CD4-positive, alpha-beta T cell treated with Interleukin-17A for 4 hours (primary cell): ENCODE results near the gene TTYH2.

Experiments
- DNase-seq: peaks from one replicate; pipeline ENCODE4 v3.0.0-alpha.2; 2020; ENCODE audit warnings: mixed read lengths

The TTYH2 gene

DNA sequence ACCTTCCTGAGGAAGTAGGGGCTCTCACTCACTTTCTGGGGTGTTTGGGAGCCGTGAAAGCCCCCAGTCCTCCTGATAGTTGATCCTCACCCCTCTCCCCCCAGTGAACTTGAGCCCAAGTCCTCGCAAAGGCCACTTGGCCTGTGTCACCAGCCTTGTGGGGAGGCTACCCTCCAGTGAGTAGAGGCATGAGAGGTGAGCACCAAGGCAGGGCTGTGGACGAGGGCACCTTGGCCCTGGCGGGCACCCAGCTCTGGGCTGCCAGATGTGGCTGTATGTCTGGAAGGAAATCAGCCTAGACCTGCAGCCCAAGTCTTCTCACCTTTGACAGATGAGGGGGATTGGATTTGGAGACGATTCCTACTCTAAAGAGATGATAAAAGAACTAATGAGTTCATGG, 3.1 kb downstream of the TTYH2 start:
- DNase-seq = no peak

DNA sequence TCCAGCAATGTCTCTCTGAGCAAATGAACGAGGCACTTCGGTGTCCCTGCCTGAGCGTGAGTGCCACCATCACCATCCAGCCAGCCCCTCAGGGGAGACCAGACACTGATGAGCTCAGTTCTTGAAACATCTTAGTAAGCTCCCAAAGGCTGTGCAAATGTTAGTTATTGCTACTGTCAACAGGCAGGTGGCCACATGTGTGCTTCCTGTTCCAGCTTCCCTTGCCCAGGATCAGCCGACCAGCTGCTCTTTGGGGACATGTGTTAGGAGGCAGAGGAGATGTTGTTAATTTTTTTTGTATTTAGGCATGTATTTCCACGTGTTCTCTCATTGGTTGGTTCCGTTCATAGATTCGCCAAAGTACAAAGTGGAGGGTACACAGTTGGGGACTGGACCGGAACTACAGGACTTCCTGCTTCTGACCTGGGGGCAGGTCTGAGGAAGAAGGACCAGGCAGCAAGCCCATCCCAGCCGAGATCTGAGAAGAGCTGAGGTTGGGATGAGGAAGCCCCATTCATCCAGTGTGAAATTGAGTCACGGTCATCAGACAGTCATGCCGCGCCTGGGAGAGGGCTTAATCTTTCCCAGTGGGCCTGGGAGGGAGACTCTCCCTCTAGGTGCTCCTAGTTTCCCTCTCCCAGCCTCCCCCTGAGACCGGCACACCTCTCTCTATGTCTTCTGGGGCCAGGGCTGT, 3.8 kb downstream of the TTYH2 start:
- no peak for DNase-seq

DNA sequence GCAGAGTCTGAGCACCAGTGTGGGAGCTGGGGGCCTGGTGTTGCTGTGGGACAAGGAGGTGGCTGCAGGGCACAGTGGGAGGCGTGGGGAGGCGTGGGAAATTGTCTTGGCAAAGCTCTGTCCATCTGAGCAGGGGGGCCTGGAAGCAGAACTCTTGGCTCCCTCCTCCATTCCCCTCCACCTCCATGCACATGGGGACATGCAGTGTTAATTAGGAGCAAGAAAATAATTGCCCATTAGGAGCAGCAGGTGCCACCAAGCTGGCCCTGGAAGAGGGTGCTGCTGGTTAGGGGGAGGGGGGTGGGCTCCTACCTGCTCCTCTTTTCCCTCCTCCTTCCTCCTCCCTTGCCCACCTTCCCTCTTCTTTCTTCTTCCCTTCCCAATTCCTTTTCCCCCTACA, 4.5 kb downstream of the TTYH2 start:
- no peak for DNase-seq

DNA sequence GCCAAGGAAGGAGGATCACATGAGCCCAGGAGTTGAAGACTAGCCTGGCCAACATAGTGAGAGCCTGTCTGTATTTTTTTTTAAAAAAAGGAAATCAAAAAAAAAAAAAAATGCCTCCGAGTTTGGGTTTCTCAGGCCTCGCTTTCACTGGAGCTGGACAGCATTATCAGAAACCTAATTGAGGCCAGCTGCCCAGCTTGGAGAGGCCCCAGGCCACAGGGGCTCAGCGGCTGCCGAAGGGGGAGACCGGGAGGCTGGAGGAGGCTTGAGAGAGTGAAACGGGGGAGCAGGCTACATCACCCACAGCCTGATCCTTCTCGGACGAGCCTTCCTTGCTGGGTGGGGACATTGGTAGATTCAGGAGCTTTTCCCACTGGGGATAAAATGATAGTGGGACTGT, 5.1 kb downstream of the TTYH2 start:
- no peak for DNase-seq

DNA sequence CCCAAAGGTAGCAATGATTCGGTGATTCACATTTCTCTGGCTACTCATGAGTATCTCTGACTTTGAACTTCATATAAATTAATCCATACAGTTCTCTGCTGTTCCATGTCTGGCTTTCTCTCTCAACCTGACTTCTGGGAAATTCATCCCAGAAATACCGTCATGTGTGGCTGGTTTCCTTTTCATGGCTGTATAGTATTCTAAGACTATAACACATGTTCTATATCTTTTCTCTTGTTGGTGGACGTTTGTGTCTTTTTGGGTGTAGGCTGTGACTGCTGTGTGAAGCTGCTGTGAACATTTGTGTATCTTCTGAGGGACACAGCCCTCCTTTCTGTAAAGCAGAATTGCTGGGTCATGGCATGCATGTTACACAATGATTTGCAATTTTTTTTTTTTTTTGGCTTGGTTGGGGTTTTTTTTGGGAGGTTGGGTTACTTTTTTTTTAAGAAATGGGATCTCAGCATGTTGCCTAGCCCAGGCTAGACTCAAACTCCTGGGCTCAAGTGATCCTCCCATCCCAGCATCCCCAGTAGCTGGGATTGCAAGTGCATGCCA, 6.3 kb downstream of the TTYH2 start:
- no peak for DNase-seq

DNA sequence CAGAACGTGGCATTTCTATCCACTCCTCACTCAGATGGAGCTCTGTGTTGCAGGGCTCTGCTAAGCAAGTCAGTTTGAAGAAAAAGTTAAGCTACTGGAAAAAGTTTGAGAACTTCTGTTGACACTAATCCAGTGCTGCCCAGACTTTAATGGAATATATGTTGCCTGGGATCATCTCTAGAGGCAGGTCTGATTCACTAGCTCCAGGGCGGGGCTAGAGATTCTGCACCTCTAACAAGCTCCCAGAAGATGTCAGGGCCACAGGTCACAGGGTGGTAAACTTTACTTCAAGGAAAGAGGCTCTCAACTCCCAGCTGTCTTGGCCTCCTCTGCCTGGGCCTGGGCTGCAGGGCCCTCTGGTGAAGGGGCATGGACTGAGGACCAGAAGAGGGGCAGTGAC, 6.8 kb downstream of the TTYH2 start:
- no peak for DNase-seq

DNA sequence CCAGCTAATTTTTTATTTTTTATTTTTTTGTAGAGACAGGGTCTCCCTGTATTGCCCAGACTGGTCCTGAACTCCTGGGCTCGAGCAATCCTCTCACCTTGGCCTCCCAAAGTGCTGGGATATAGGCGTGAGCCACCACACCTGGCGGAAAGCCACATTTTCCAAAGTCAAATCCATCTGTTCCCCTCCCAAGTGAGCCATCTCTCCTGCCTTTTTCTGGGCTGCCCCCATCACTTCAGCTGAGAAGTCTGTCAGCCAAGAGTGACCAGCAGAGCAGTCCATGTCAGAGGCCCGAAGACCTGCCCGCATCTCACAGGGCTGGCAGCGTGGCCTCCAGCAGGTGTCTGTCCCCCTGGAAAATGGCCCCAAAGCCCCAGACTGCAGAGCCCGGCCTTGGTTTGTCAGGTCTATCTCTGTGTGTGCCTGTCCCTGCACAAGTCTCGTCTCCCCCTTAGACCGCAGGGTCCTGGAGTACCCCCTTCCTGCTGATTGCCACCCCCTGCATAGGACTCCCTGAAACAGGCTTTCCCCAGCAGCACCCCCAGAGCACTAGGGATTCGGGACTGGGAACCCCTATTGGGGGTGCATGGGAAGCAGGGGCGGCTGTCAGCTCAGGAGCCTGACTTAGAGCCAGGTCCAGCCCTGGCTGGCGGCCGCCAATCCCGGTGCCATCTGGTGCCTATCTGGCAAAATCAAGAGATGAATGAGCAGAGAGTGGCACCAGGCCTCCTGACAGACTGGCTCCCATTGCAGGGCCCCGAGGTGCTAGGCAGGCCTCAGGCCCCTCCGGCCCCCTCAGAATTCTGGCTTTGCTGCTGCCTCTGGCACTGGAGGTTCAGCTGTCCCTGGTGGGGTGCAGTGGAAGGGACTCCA, 7.8 kb downstream of the TTYH2 start:
- DNase-seq = no peak

DNA sequence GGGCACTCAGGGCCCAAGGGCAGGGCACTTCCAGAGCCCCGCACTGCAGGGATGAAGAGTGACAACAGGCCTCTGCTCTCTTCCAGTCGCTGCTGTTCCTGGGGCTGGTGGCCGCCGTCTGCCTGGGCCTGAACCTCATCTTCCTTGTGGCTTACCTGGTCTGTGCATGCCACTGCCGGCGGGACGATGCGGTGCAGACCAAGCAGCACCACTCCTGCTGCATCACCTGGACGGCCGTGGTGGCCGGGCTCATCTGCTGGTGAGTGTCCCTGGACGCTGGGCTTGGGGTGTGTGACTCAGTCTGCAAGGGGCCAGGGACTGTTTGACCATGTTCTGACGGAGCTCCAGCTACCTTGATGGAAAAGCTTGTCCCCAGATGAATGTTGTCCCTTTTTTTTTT, 9.0 kb downstream of the TTYH2 start:
- no peak for DNase-seq

DNA sequence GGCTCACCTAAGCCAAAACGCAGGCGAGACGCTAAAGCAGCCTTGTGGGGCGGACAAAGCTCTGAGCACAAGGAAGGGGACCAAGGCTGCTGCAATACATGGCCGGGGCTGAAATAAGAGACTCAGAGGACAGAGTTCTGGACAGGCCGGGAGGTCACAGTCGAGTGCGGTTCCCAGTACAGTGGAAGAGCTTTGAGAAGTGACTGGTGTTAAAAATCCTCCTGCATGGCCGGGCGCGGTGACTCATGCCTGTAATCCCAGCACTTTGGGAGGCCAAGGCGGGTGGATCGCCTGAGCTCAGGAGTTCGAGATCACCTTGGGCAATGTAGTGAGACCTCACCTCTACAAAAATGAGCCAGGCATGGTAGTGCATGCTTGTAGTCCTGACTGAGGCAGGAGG, 10.5 kb downstream of the TTYH2 start:
- DNase-seq = no peak

DNA sequence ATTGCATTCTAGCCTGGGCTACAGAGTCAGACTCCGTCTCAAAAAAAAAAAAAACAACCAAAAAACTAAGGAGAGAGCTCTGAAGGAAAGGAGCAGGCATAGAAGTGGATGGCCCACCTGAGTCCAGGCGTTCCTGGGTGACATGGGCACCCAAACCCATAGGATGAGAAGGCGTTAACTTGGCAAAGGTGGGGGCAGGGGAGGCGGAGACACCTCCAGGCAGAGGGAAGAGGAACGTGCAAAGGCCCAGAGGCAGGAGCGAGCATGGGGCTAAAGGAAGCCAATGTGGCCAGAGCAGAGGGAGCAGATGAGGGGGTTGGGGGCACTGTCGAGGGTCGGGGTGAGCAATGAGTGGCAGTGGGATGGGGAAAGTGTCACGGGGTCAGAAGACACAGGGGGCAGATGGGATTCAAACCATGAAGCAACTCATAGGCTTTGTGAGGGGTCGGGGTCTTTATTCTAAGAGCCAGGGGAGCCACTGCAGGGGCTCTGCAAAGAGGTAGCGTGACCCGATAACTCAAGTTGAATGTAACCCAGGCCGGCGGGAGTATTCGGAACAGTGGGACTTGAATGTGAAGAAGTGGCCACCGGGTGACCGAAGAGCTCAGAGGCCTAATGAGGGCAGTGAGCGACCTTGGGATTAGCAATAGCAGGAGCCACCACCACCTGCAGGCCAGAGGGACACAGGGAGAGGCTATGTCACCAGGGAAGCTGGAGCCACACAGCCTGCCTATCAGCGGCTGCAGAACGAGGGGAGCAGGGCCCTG, 11.8 kb downstream of the TTYH2 start:
- no peak for DNase-seq

DNA sequence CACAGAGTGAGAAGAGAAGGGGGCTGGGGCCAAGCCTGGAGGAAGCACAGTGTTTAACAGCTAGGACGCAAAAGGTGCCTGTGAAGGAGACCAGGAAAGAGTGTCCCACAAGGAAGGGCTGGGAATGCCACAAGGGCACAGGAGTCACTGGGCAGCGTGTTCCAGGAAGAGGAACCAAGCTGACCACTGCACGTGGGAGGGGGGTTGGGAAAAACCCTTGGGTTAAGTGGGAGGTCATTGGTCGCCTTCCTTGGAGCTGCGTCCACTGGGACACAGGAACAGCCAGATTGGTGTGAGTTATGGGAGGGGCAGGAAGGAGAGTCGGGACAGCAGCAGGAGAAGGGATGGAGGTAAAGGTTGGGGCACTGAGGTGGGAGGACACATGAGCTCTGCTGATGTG, 12.9 kb downstream of the TTYH2 start:
- DNase-seq = no peak

DNA sequence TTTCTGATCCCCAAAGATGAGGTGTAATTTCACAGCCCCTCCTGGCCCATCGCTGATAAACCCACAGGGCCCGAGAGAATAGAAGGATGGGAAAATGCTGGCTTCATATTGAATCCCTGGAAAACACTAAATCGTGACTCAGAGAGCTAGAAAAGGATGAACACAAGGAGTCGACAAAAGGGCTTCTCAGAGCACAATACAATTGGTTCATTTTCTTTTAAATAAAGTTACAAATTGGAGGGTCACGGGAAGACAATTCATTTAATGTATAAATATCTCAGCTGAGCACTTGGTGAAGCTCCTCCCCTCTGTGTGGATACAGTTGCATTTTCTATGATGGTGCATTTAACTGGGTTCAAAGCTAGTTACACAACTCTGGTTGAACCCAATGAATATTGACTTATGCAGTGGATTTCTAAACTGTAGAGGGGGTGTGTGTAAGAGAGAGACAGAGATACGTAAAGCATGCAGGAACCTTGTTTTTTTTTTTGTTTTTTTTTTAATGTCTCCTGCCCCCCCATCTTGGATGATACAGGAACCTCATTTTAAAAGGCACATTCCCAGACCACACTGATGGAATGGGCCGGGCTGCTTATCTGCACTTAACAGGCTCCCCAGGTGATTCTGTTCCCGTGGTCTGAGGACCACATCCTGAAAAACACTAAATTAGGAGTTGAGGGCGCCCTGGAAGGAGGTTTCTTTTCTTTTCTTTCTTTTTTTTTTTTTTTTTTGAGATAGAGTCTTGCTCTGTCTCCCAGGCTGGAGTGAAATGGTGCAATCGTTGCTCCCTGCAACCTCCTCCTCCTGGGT, 14.1 kb downstream of the TTYH2 start:
- DNase-seq = no peak

DNA sequence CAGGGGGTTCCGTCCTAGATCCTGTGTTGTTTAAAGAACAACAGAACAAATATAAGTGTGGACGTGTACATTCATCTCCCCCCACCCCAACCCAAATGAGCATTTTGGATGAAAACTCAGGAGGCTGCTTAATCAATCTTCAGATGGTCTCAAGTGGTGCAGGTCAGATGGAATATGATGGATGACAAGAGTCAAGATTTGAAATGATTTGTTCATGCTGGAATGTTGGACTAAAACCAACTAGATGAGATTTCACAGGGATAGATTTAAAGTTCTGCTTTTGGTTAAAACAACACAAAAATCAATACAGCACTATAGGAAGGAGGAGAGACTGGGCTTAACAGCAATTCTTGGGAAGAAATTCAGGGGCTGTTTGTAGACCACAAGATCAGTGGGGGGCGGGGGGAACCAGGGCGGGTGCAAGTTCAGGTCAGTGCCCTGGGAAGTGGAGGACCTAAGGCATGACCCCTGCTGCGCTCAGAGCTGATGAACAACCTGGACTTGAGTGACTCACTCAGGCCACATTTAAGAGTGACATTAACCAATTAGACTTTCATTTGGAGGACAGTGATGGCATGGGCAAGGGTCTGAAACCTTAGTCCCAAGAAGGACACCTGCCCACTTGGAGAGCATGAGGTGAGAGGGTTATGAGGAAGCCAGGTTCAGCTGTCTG, 15.1 kb downstream of the TTYH2 start:
- DNase-seq = no peak

DNA sequence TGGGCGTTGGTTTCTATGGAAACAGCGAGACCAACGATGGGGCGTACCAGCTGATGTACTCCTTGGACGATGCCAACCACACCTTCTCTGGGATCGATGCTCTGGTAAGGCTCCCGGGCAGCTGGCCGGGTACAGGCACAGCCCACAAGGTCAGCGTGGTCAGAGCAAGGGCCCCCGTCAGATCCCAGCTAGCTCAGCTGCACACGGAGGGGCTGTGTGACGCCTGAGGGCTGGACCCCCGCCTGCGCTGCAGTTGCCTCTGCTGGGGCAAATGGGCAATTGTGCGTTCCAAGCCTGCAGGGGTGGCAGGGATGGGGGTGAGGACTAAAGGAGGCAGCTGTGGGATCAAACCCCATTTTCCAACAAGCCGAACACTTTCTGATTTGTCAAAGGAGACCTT, 17.5 kb downstream of the TTYH2 start:
- no peak for DNase-seq

DNA sequence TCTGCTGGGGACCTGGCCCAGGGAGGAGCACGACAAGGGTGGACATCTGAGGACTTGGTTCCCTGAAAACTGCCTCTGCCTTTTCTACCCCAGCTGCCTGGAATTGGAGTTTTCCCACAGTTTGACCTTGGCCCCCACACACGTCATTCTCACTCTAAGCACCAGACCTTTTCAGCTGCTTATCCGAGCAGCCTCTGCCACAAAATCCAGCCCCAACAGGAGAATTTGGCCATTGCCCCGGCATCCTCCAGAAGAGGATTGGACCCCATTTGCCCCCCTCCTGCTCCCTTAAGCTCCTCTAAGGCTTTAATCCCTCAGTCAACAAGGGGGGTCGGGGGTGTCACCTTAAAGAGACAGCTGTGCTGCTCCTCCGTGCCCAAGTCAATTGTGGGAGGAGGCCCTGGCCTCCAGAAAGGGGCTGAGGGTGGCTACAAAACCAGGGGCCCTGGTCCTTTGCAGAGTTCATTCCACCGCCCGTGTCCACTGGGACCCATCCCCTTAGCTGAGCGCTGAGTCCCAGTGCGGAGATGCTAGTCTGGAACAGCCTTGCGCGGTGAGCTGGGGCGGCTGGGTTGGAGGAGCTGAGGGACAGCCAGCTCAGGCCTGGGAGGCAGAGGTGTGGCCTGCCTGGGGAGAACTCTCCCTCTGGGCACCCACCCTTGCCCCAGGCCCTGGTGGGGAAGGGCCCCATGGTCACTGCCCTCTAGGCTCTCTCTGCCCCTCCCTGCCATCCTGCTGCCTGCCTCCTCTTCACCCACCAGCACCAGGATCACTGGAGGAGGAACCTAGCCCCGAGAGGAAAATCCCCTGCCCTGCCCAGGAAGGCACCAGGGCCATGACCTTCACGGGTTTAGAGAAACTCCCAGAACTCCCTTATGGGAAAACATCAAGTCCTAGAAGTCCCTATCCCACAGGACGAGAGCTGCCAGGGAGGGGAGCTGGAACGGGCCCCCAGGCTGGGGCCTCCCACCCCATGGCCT, 18.8 kb downstream of the TTYH2 start:
- DNase-seq = no peak

DNA sequence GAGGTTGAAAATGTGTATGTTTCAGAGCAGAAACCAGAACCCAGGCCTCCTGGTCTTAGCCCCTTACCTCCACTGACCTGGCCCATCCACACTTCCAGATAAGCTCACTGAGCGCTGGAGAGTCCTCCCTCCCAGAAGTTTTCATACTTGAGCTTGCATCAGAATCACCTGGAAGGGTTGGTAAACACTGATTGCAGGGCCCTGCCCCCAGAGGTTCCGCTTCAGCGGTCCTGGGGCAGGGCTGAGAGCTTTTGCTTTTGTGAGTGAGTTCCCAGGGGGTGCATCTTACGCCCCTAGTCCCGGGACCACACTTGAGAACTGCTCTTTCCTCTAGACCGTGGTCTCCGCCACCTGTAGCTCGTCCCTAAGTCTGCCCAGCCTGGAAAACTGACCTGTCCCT, 20.6 kb downstream of the TTYH2 start:
- no peak for DNase-seq

DNA sequence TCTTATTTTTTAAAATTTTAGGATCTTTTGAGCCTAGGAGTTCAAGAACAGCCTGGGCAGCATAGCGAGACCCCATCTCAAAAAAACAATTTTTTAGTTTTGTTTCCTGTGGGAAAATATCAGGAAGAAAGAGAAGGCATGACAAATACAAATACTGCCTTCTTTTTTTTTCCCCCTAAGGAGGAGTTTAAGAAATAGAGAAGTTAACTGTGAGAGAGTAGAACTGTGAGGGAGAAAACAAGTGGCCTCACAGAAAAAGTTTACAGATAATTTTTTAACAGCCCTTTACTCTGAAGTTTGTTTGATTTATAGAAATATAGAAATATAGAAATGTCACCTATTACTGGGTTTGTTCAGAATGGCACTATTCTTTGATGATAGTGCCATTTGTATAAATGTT, 21.1 kb downstream of the TTYH2 start:
- DNase-seq = no peak

DNA sequence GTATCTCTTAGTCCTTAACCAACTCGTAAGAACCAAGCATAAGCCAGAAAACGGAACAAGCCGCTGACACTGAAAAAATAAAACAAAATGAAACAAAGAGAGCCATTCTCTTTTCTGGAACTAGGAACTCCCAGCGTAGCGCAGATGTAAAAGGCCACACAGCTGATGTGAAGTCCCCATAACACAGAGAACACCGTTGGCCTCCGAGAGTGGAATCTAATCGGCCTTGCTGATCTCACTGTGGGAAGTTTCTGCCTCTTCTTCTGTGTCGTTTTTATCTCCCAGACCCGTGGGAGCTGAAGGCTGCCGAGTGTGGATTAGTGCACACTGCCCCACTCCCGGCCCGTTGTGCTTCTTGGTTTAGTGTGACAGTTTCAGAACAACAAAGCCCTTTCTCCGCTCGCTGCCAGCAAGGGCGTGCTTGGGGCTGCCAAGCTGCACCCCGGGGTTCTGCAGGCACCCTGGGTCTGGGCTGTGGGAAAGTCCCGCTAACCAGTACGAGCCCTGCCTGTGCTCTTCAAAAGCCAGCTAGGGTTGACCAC, 21.7 kb downstream of the TTYH2 start:
- no peak for DNase-seq

DNA sequence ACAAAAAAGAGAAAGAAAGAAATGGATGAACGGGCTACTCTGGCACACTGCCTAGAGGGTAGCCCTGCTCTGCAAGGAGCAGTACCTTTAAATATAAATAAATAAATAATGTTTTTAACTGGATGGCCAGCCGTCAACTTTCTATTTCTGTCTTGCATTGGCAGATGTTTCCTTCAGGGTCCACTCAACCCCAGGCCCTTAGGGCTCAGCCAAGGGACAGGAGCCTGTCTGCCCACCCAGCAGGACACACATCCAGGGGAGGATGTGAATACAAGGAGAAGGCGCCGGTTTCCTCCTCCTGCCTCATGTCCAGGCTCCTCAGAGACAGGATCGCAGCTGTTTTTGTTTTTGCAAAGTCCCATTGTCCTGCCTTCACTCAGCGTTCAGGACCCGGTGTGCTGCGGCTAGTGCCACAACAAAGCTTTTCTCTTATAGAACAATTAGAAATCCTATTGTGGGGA, 22.6 kb downstream of the TTYH2 start:
- DNase-seq = no peak

DNA sequence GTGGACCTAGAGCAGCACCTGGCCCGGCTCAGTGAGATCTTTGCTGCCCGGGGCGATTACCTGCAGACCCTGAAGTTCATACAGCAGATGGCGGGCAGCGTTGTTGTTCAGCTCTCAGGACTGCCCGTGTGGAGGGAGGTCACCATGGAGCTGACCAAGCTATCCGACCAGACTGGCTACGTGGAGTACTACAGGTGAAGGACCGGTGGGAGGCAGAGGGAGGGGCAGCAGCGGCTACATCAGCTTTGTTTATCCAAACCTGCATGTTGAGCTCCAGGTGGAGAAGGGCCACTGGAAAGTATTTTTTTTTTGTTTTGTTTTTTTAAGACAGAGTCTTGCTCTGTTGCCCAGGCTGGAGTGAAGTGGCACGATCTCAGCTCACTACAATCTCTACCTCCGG, 23.9 kb downstream of the TTYH2 start:
- no peak for DNase-seq
